ENCODE measurements around the gene FAM13C.

The FAM13C gene

DNA sequence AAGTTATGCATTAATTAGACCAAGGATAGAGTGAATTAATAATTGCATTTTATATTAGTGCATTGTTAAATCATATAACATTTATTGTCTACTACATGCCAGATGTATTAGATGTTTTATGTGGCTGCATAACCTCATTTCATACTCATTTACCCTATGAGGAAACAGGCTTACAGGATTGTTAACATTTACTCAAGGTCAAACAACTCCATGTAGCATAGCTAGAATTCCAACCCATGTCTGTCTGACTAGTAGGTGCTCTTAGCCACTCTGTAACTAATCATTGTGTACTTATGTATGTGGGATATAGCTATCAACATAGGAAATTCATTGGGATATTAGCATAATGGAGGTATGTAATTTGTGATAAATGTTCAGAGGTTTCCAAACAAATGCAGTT, 139.6 kb downstream of the FAM13C start:
- Histone ChIP-seq H3K4me1 (ENCODE audit: insufficient read depth, low read length) (no peaks in the 10 kb centered on the region), H3K9me3 (ENCODE audit: insufficient read depth, low read length, severe bottlenecking) (no peaks in the 10 kb centered on the region), H3K79me2 (ENCODE audit: insufficient read depth, low read length) (no peaks in the 10 kb centered on the region), H3K27ac (ENCODE audit: low read length) (no peak overlapping the region), H3K4me3 (ENCODE audit: low read depth in 1 of 2, low read length in 2 of 2) (no peak overlapping the region), H3K4me2 (ENCODE audit: insufficient read depth, low read length) (no peak overlapping the region), H4K20me1 (ENCODE audit: insufficient read depth, low read length) (no peaks in the 10 kb centered on the region), H3K9ac (ENCODE audit: low read depth, low read length) (no peak overlapping the region), H2AFZ (ENCODE audit: low read depth, low read length) (no peak overlapping the region), H3K36me3 (ENCODE audit: insufficient read depth, low read length) (no peaks in the 10 kb centered on the region), H3K27me3 (ENCODE audit: insufficient read depth, low read length, poor library complexity) (no peaks in the 10 kb centered on the region)
- ATAC-seq (ENCODE audit: insufficient read depth, low read depth): no peak
- TF ChIP-seq, protein P1, sequence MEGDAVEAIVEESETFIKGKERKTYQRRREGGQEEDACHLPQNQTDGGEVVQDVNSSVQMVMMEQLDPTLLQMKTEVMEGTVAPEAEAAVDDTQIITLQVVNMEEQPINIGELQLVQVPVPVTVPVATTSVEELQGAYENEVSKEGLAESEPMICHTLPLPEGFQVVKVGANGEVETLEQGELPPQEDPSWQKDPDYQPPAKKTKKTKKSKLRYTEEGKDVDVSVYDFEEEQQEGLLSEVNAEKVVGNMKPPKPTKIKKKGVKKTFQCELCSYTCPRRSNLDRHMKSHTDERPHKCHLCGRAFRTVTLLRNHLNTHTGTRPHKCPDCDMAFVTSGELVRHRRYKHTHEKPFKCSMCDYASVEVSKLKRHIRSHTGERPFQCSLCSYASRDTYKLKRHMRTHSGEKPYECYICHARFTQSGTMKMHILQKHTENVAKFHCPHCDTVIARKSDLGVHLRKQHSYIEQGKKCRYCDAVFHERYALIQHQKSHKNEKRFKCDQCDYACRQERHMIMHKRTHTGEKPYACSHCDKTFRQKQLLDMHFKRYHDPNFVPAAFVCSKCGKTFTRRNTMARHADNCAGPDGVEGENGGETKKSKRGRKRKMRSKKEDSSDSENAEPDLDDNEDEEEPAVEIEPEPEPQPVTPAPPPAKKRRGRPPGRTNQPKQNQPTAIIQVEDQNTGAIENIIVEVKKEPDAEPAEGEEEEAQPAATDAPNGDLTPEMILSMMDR (IDR thresholded peaks at IDR 0.05; ENCODE audit: borderline replicate concordance, extremely low read depth, low read length, poor library complexity, severe bottlenecking): no peak
- TF ChIP-seq EZH2 (IDR thresholded peaks at IDR 0.05; ENCODE audit: borderline replicate concordance, low read depth, low read length, severe bottlenecking): no peak
- DNase-seq: no peak

DNA sequence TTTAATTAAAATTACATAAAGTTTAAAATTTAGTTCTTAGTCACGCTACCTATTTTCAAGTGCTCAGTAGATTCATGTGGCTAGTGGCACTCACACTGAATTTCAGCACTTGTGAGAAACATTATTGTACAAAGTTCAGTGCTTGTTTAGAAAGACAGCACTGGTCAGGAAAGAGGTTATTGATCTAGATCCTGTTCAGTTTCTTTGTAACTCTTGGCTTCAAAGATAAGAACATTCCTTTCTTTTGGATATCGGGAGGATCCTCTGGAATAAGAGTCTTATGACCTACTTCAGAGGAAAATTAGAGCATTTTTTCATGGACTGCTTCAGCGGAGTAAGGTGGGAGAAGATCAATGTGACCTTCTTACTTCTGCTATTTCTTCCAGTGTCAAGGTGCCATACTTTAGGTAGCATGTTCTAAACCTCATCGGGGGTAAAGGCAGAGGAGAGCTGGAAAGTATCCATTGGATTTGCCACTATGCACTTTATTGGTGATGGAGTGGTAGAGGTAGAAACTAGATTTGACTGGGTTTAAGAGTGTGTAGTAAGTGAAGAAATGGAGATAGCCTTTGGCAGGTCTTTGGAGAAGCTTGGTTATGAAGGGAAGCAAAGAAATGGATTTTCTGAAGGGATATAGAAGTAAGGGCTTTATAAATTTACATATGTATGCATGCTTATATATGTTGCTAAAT, 146.0 kb downstream of the FAM13C start:
- Histone ChIP-seq H2AFZ (ENCODE audit: low read depth, low read length) (no peak overlapping the region), H3K27me3 (ENCODE audit: insufficient read depth, low read length, poor library complexity) (no peaks in the 10 kb centered on the region), H3K9ac (ENCODE audit: low read depth, low read length) (no peak overlapping the region), H3K79me2 (ENCODE audit: insufficient read depth, low read length) (no peaks in the 10 kb centered on the region), H3K36me3 (ENCODE audit: insufficient read depth, low read length) (no peaks in the 10 kb centered on the region), H3K4me1 (ENCODE audit: insufficient read depth, low read length) (no peaks in the 10 kb centered on the region), H3K9me3 (ENCODE audit: insufficient read depth, low read length, severe bottlenecking) (no peaks in the 10 kb centered on the region), H3K4me2 (ENCODE audit: insufficient read depth, low read length) (no peak overlapping the region), H3K27ac (ENCODE audit: low read length) (no peak overlapping the region), H3K4me3 (ENCODE audit: low read depth in 1 of 2, low read length in 2 of 2) (no peak overlapping the region), H4K20me1 (ENCODE audit: insufficient read depth, low read length) (no peaks in the 10 kb centered on the region)
- TF ChIP-seq, protein P1 (IDR thresholded peaks at IDR 0.05; ENCODE audit: borderline replicate concordance, extremely low read depth, low read length, poor library complexity, severe bottlenecking): no peak
- TF ChIP-seq EZH2 (IDR thresholded peaks at IDR 0.05; ENCODE audit: borderline replicate concordance, low read depth, low read length, severe bottlenecking): no peak
- ATAC-seq (ENCODE audit: insufficient read depth, low read depth) (no peak), DNase-seq (no peak)

DNA sequence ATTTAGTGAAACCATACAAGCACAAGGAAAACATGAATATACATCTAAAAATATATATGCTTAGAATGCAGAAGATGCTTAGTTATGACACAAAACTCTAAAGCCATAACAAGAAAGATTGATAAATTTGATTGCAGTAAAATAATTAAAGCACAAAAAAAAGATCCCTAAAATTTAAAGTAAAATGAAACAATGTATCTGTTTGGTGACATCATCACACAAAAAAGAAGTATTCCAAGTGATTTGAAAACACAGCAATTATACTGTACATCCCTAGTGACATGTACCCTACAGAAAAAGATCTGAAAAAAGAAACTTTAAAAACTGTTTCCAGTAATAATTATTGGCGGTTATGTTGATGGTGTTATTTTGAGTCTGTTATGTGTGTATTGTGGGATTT, 148.2 kb downstream of the FAM13C start:
- TF ChIP-seq EZH2 (IDR thresholded peaks at IDR 0.05; ENCODE audit: borderline replicate concordance, low read depth, low read length, severe bottlenecking): no peak
- TF ChIP-seq, protein P1 (IDR thresholded peaks at IDR 0.05; ENCODE audit: borderline replicate concordance, extremely low read depth, low read length, poor library complexity, severe bottlenecking): no peak
- H3K27ac ChIP-seq (ENCODE audit: low read length): no peak overlapping the region
- H3K4me1 ChIP-seq (ENCODE audit: insufficient read depth, low read length): no peaks in the 10 kb centered on the region
- no peak overlapping the region for H3K4me2 ChIP-seq (ENCODE audit: insufficient read depth, low read length)
- DNase-seq (no peak), ATAC-seq (ENCODE audit: insufficient read depth, low read depth) (no peak)
- no peak overlapping the region for H2AFZ ChIP-seq (ENCODE audit: low read depth, low read length)
- H3K27me3 ChIP-seq (ENCODE audit: insufficient read depth, low read length, poor library complexity): no peaks in the 10 kb centered on the region
- no peaks in the 10 kb centered on the region for H3K9me3 ChIP-seq (ENCODE audit: insufficient read depth, low read length, severe bottlenecking)
- H4K20me1 ChIP-seq (ENCODE audit: insufficient read depth, low read length): no peaks in the 10 kb centered on the region
- H3K9ac ChIP-seq (ENCODE audit: low read depth, low read length): no peak overlapping the region
- H3K79me2 ChIP-seq (ENCODE audit: insufficient read depth, low read length): no peaks in the 10 kb centered on the region
- H3K36me3 ChIP-seq (ENCODE audit: insufficient read depth, low read length): no peaks in the 10 kb centered on the region
- no peak overlapping the region for H3K4me3 ChIP-seq (ENCODE audit: low read depth in 1 of 2, low read length in 2 of 2)

Data from DND-41 (cell line).